Measurements from ENCODE around the gene CHMP4B.

The CHMP4B gene

GRCh38 chr20:33822423-33822822 is 11.3 kb downstream of the CHMP4B start:
- no peak for DNase-seq

GRCh38 chr20:33822991-33823390 is 11.8 kb downstream of the CHMP4B start:
- DNase-seq, result no peak

DNA sequence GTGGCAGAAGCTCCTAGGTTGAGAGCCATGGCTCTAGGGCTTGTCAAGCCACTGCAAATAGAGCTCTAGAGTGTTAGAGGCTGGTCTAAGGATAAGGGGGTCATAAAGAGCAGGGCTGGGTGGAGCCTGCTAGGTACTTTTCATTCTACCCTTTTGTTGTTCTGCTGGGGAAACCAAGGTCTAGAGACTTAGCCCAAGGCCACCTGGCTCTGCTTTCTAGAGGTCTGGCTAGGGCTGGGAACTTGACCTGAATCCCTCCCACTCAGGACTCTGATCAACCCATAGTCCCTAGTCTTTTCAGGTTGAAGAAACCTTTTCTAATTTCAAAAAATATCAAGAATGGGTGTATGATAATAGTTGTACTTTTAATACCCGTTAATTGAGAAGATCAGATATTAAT is 13.7 kb downstream of the CHMP4B start:
- DNase-seq, result no peak

- DNase-seq, result no peak
Measured at GRCh38 chr20:33825340-33826269, 14.5 kb downstream of the CHMP4B start.

GRCh38 chr20:33826270-33826897 is 15.2 kb downstream of the CHMP4B start:
- DNase-seq, result no peak

DNA sequence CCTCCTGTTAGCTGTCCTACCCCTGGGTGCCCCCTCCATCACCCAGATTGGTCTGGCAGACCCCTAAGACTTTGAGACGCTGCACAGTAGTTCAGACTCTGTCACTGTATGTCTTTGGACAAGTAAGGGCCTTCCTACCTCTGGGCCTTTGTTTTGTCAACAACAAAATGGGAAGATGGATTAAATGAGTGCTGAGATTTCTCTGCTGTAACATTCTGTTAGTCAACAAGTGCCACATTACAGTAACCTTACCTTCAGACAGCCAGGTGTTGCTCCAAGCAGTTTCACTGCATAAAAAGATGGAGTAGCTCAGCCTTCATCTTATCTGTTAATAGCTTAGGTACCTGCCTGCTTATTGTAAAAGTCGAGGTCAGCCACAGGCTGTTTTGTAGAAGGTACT is 16.0 kb downstream of the CHMP4B start:
- no peak for DNase-seq

DNA sequence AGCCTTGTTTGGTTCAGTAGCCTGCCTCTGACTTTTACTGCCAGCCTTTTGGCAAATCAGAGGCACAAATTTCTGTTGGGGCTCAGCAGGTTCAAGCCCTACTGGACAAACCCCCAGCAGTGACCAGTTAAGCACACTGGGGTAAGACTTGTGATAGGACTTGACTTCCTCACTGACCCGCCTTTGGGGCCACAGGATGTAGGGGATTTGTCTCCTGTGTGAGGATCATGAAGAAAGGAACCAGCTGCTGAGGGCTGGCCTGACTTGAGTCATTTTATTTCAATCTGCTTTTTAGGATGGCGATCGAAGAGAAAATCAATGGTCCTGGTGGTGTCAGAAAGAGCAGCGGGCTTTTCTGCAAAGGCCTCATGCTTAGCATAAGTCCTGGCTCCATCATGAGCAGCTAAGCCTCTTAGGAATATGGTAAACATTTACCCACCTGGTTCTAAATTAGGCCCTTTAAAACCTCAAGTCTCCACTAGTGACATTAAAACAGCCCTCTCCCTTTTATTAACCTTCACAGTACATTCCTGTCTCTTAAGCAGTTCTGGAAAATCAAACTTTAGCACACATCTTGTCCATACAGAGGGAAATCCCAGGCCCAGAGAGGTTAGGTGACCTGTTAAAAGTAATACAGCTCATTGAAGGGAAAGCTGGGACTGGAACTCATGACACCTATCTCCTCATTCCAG is 16.6 kb downstream of the CHMP4B start:
- no peak for DNase-seq

DNA sequence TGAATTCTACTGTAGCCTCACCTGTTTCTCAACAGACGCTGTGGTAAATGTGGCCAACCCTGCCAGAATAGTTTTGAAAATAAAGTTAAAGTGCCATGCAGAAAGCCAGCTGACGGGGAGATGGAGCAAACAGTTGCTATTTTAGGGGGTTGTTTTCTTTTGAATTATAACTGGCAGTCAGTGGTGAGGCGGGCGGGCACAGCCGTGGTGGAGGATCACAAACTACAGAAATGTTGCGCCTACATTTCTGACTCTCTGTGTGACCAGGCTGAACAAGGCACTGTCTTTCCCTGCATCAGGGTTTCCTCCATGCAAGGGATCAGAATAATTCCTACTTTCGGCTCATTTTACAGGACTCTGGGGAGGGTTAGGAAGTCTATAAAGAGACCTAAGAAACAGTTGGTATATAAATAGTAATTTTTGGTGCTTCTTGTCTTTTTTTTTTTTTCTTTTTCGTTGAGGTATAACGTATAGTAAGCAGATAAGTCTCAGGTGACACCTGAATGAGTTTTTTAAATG is 17.2 kb downstream of the CHMP4B start:
- DNase-seq, result no peak

- DNase-seq, result no peak
Measured at GRCh38 chr20:33828967-33829560, 17.9 kb downstream of the CHMP4B start.

DNA sequence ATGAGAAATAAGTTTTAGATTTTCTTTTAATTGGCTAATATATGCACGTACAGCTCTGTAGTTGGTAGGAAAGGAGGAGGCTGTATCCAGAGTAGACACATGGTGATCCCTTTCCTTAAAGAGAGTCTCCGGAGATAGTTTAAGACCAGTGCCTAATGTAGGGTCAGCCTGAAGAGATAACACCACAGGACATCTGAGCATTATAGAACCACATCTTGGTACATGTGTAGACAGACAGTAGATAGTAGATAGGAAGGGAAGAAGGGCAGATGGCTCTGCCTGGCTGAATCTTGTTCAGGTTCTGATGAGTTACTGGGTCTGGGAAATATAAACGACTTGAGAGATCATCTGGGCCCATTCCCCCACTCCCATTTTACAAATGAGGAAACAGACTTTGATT is 18.5 kb downstream of the CHMP4B start:
- no peak for DNase-seq

- DNase-seq, result no peak
Measured at GRCh38 chr20:33830371-33830770, 19.2 kb downstream of the CHMP4B start.

DNA sequence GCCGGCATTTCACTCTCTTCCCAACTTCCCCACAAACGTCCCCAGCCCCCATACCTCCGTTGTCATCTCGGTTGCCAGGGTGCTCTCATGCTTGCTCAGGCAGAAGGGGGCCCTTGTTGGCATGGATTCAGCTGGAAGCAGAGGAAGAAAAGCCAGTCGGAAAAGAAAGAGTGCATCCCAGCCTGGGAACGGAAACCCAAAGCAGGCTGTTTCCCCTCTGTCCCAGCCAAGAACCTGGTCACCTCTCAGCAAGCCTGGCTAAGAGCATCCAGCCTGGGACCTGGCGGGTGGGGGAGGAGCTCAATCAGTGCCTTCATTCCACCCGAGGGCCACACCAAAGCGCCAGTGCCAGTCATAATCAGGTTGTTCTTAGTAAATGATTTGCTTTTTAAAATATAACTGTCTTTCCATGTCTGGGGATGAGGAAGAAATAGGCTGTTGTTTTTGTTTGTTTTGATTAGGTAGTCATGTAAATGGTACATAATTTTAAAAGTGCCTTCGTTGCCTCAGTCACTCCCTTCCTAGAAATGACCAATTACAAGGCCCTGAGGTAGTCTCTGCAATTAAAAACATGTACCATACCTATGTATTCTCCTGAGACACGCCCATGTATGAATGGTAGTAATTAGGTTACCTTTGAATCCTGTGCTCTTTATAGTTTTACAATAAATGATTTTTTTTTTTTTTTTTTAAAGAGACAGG is 21.1 kb downstream of the CHMP4B start:
- no peak for DNase-seq

DNA sequence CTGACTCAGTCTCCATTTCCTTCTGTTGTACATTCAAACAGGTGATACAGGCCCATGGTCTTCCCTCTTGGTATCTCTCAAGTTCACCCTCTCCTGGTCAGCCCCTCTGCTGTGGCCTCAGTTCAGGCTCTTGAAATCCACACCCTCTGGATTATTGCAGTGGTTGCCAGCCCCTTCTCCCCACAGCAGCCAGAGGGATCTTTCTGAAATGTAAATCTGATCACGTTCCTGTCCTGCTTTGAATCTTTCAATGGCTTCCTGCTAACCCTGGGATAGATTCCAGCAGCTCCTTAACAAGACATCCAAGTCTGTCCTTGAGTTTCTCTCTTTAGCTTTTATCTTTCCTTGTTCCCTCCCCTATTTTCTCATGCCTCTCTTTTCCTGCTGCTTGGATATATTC is 22.2 kb downstream of the CHMP4B start:
- no peak for DNase-seq

DNA sequence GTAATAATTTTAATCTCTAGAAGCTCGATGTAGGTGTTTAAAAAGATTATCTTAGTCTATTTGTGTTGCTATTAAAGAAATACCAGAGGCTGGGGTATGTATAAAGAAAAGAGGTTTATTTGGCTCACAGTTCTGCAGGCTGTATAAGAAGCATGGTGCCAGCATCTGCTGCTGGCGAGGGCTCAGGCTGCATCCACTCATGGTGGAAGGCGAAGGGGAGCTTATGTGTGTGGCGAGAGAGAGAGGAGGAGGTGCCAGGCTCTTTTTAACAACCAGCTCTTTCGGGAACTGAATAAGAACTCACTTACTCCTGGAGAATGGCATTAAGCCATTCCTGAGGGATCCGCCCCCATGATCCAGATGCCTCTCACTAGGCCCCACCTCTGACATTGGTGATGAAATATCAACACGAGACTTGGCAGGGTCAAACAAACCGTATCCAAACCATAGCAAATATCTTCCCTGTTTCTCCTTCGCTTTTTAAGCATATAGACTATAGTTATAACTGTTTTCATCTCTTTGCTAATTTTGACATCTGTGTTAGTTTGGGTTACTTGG is 24.5 kb downstream of the CHMP4B start:
- DNase-seq, result no peak

DNA sequence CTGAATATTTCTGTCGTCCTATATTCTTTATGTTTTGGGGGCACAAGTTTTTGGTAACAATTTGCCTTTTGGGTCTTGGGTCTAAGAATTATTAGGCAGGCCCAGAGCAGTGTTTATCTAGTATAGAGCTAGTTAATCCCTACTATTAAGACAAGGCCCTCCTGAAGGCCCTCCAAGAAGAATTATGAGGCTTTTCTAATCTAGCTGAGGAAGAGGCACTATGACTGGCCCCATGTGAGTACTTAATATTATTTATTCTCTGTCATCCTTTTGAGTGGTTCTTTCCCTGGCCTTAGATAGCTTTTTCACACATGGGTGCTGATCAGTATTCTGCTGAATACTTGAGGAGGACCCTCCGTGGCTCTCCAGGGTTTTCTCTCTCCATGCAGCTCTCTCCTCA is 25.1 kb downstream of the CHMP4B start:
- DNase-seq, result no peak

DNA sequence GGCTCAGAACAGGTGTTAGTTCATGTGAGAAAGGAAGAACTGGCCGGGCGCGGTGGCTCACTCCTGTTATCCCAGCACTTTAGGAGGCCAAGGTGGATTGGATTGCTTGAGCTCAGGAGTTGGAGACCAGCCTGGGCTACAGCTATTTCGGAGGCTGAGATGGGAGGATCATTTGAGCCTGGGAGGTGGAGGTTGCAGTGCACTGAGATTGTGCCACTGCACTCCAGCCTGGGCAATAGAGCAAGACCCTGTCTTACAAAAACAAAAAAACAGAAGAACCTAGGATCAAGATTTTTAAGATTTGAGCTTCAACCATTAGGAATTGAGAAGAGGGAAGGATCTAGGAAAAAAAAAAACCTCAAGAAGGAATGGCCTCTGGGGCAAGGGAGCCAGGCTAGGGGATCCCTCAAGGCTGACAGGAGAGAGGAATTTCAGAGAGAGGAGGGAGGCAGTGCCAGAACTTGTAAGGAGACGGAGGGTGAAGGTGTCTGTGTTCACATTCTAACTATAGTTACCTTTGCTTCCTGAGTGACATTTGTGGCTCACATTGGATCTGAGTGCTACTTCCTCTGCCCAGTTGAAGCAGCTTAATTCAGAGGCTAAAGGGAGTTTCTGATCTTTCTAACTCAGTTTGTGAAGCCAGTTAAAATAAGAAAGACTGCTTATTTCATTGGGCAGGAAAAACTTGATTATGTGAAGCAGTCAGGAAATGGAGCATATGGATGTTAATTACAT is 26.1 kb downstream of the CHMP4B start:
- no peak for DNase-seq

DNA sequence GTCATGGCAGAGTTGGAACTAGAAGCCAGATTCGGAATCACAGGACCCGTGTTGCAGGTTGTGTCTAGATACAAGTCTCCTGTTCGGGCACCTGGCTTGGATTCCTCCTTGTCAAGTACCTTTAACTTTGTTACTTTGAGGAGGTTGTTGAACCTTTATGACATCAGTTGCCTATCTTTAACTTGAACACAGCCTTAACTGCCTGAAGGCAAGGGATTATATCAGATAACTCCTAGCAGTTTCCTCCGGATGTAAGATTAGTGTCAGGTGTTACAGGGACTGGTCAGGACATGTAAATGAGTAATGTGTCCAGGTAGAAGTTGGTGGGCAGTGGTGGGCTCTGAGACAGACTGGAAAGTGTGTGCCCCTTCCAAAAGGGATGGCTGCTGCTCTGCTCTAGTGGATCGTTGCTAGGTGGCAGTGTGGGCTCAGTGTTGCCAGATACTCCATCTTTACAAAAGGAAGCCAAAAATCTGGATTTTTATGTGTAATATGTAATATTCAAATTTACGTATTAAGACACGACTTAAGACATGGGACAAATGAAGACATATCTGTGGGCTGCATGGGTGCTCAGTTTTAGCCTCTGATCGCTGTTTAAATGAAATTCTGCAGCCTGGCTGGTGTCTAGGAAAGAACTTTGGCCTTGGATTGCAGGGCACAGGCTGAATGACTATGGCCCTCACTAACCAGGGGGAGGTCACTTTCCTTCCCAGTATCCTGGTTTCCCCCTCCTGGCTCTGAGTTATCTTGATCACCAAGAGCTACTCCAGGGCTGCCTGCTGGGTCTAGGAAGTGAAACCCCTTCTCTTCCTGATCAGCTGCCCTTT is 27.1 kb downstream of the CHMP4B start:
- DNase-seq, result no peak

- DNase-seq, result no peak
Measured at GRCh38 chr20:33839591-33839990, 28.4 kb downstream of the CHMP4B start.

DNA sequence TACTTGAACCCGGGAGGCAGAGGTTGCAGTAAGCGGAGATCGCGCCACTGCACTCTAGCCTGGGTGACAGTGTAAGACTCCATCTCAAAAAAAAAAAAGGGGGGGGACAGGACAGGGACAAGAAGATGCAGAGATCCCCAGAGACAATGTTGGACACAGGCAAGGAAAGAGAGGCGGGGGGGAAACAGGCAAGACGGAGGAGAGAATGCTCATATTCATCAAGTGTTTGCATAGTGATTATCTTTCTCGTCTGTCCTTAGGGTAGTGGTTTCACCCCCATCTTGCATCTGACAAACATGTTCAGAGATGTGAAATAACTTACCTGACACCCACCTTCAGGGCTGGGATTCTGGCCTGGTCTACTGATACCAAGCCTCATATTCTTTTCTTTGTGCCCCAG is 29.0 kb downstream of the CHMP4B start:
- no peak for DNase-seq

GRCh38 chr20:33840759-33841435 is 29.7 kb downstream of the CHMP4B start:
- DNase-seq, result no peak

All from T-helper 9 cell (primary cell).